Spleen (tissue), 13 donors: ENCODE data around the gene YIPF3. TPM values are rescaled to one million over a fixed set of nuclear protein-coding genes. Genes with fewer than 3 reads are reported as not detected.
"Not testable (repeated sequence)": the region's sequence is repeated elsewhere in the genome, so short reads cannot be mapped to it uniquely, and the experiment has no call there.

Source experiments
- DNase-seq: peaks from one replicate; pipeline ENCODE4 v3.0.0-alpha.2; 2020
- H3K27ac ChIP-seq, 8 donors: fragments of 200-600 bp; sonication (generic) in 7 of 8; 1 replicate in 4 of 8; 2 replicates in 4 of 8; pipeline versions ENCODE4 v1.5.0 to v1.8.0; 2016 to 2021; ENCODE audit warnings: inconsistent platforms in 4 of 8, mild to moderate bottlenecking in 4 of 8, moderate library complexity in 1 of 8
- H3K27me3 ChIP-seq, 7 donors: fragments of 200-600 bp; sonication (generic) in 6 of 7; replicated peaks in 1 of 7; 1 replicate in 4 of 7; 2 replicates in 3 of 7; pipeline versions ENCODE4 v1.5.0 to v1.8.0; 2016 to 2021; ENCODE audit warnings: inconsistent platforms in 3 of 7, mild to moderate bottlenecking in 1 of 7
- H3K36me3 ChIP-seq, 6 donors: fragments of 200-600 bp; sonication (generic) in 5 of 6; 1 replicate in 4 of 6; 2 replicates in 2 of 6; pipeline versions ENCODE4 v1.5.0 to v1.8.0; 2016 to 2021; ENCODE audit warnings: inconsistent platforms in 2 of 6
- H3K4me1 ChIP-seq, 6 donors: fragments of 200-600 bp; sonication (generic) in 5 of 6; 1 replicate in 3 of 6; 2 replicates in 3 of 6; pipeline versions ENCODE4 v1.5.0 to v1.8.0; 2016 to 2021; ENCODE audit warnings: inconsistent platforms in 3 of 6
- H3K4me3 ChIP-seq, 8 donors: fragments of 200-600 bp; sonication (generic) in 7 of 8; 1 replicate in 4 of 8; 2 replicates in 4 of 8; pipeline versions ENCODE4 v1.5.0 to v1.8.0; 2016 to 2021; ENCODE audit warnings: inconsistent platforms in 4 of 8, mild to moderate bottlenecking in 4 of 8, moderate library complexity in 2 of 8
- H3K9me3 ChIP-seq, 8 donors: fragments of 200-600 bp; sonication (generic) in 7 of 8; 1 replicate in 4 of 8; 2 replicates in 4 of 8; pipeline versions ENCODE4 v1.5.0 to v1.8.0; 2016 to 2021; ENCODE audit warnings: inconsistent platforms in 4 of 8
- CTCF ChIP-seq, 11 experiments: fragments of 200-600 bp in 7 of 11; fragments of 450-650 bp in 4 of 11; sonication (generic) in 4 of 11; IDR thresholded peaks in 8 of 11; conservative IDR thresholded peaks in 3 of 11; 1 replicate in 7 of 11; 2 replicates in 4 of 11; pipeline versions ENCODE4 v1.4.0 to v1.8.0; 2016 to 2021; ENCODE audit warnings: antibody characterized with exemption in 11 of 11, inconsistent platforms in 4 of 11, mild to moderate bottlenecking in 1 of 11
- POLR2A ChIP-seq, 3 donors: fragments of 450-650 bp; IDR thresholded peaks; one replicate each; pipeline ENCODE4 v1.5.1; 2017; ENCODE audit warnings: antibody characterized with exemption in 3 of 3, mild to moderate bottlenecking in 1 of 3
- POLR2AphosphoS5 ChIP-seq, 3 donors: sonication (generic); formaldehyde crosslinking; IDR thresholded peaks; one replicate each; pipeline ENCODE4 v1.5.1; 2017; ENCODE audit warnings: antibody characterized with exemption in 3 of 3
- WGBS, 5 donors: extraction: QIAGEN DNeasy Blood & Tissue Kit in 3 of 5; methylation state at CpG; one replicate each; pipeline versions ENCODE4 v1.1.5 to v1.1.7; 2013 to 2018; 5-methylcytosine and 5-hydroxymethylcytosine counted together
- intact Hi-C: fragments of 100-400 bp; cut with DNase I; formaldehyde crosslinking; loops from one replicate; pipeline ENCODE4 v1.15.0; 2023; ENCODE audit warnings: low total_unique reads
- long read RNA-seq, 2 donors: transcript quantifications; one replicate each; lab custom pipeline, GENCODE V29; 2026
- polyA plus RNA-seq, 3 donors: library from polyadenylated mRNA; stranded (reverse); fragments of 200-250 nt; gene quantifications; one replicate each; pipeline ENCODE4 v1.2.1, GENCODE V29; 2013
- total RNA-seq, 7 donors: library from RNA; depleted of rRNA in 3 of 7; stranded (reverse); fragments of >200 nt in 3 of 7; fragmentation: NEBNext Ultra II Directional in 4 of 7; extraction: Animal tissue kit (Norgen Biotek cat#: 25700) in 4 of 7; gene quantifications; one replicate each; pipeline versions ENCODE4 v1.1.0 to v1.2.1, GENCODE V29; 2016 to 2021
- donor health status: healthy with polysubstance abuse.
- donor health status: DM: no; HTN: no; CAD: no; lungs with moderate emphysema.
- donor health status: DM: no; HTN: no; CAD: no.
- donor health status: Bipolar disorder and iron deficiency.
- donor health status: healthy.
- donor health status: DM: no; HTN: no; CAD: no.
- donor health status: DM: yes; HTN: yes; CAD: no.

The YIPF3 gene
- 10 to 100 TPM; 57.0 to 80.1 (median 71.1) TPM for total RNA-seq
- polyA plus RNA-seq: 10 to 100 TPM; 38.0 to 49.9 (median 38.4) TPM
- long read RNA-seq, donor 1, transcript YIPF3-202 (9 exons, 1,576 nt): major isoform, 31 of 80 reads
- long read RNA-seq, donor 1, transcript YIPF3-211 (3 exons, 652 nt): minor isoform, 5 of 80 reads
- long read RNA-seq, donor 1, partial matches to known transcripts: 33 of 80 reads
- long read RNA-seq, donor 1, other reads (novel, unspliced or antisense): 6 of 80 reads
- long read RNA-seq, donor 2, transcript YIPF3-202 (9 exons, 1,576 nt): major isoform, 31 of 53 reads
- long read RNA-seq, donor 2, partial matches to known transcripts: 16 of 53 reads
- long read RNA-seq, donor 2, other reads (novel, unspliced or antisense): 0 of 53 reads

GRCh38 chr6:43516697-43517504 is at the start of gene YIPF3, which contains the start of gene POLR1C:
Gene YIPF3, minus strand, starts transcription at chr6:43516926. Its CDS starts 119 bp downstream, at chr6:43516807.
Gene POLR1C, plus strand, starts transcription at chr6:43517089. Its CDS starts 21 bp downstream, at chr6:43517110.
- Histone ChIP-seq H3K36me3 (peaks cover 5 to 74% (median 61%) of the 10 kb centered on the region in 6 donors), H3K4me3 (peak within 1 kb of the TSS; percentile 64 to 97 (median 84)), H3K4me1 (peaks cover 33 to 70% (median 48%) of the 10 kb centered on the region in 6 donors), H3K9me3 (no peaks in the 10 kb centered on the region), H3K27ac (peak within 1 kb of the TSS; percentile 60 to 97 (median 92)), H3K27me3 (no peaks in the 10 kb centered on the region)
- 0 to 1% (median 1%) methylated on average over 49 to 57 of the region's 57 CpGs for WGBS, 5 donors
- intact Hi-C loops: no loop called here
- TF ChIP-seq POLR2AphosphoS5 (IDR thresholded peaks at IDR 0.05) (peak; percentile 86 to 88 (median 87)), CTCF (IDR thresholded peaks at IDR 0.05 in 8 of 11, conservative IDR thresholded peaks at IDR 0.05 in 3 of 11) (peak in 3 of 11 experiments; percentile 11 to 29 (median 18)), POLR2A (IDR thresholded peaks at IDR 0.05) (no peak)
- peak; percentile 98 for DNase-seq

GRCh38 chr6:43559328-43559727 is 42.6 kb upstream of the YIPF3 start:
- no peak overlapping the region for H3K27ac ChIP-seq
- intact Hi-C loops: no loop called here
- H3K27me3 ChIP-seq: no peaks in the 10 kb centered on the region
- H3K9me3 ChIP-seq: no peaks in the 10 kb centered on the region
- no peaks in the 10 kb centered on the region for H3K4me1 ChIP-seq
- no peak for TF ChIP-seq CTCF (IDR thresholded peaks at IDR 0.05 in 8 of 11, conservative IDR thresholded peaks at IDR 0.05 in 3 of 11)
- TF ChIP-seq POLR2A (IDR thresholded peaks at IDR 0.05): no peak
- no peak for TF ChIP-seq POLR2AphosphoS5 (IDR thresholded peaks at IDR 0.05)
- no peak for DNase-seq
- no peak overlapping the region for H3K4me3 ChIP-seq
- peaks cover 0 to 100% (median 95%) of the 10 kb centered on the region in 6 donors for H3K36me3 ChIP-seq

- 90 to 98% (median 96%) methylated on average over 5 to 7 of the region's 7 CpGs for WGBS, 5 donors
- peaks cover 0 to 100% (median 95%) of the 10 kb centered on the region in 6 donors for H3K36me3 ChIP-seq
- H3K27me3 ChIP-seq, DNase-seq, H3K4me1 ChIP-seq, H3K9me3 ChIP-seq, H3K27ac ChIP-seq, H3K4me3 ChIP-seq, intact Hi-C loops: not testable (repeated sequence)
Measured at GRCh38 chr6:43557620-43558019, 40.9 kb upstream of the YIPF3 start.

- Histone ChIP-seq H3K27ac (no peak overlapping the region), H3K9me3 (no peaks in the 10 kb centered on the region), H3K36me3 (peaks cover 0 to 100% (median 84%) of the 10 kb centered on the region in 6 donors), H3K4me1 (no peaks in the 10 kb centered on the region), H3K27me3 (no peaks in the 10 kb centered on the region), H3K4me3 (no peak overlapping the region)
- DNase-seq: no peak
- no peak for TF ChIP-seq POLR2A (IDR thresholded peaks at IDR 0.05)
- TF ChIP-seq POLR2AphosphoS5 (IDR thresholded peaks at IDR 0.05): no peak
- TF ChIP-seq CTCF (IDR thresholded peaks at IDR 0.05 in 8 of 11, conservative IDR thresholded peaks at IDR 0.05 in 3 of 11): no peak
- 74 to 90% (median 85%) methylated on average over 3 of the region's 3 CpGs for WGBS, 5 donors
- intact Hi-C loops: no loop called here
Measured at GRCh38 chr6:43547222-43547621, 30.5 kb upstream of the YIPF3 start.
